Caco-2 (cell line): ENCODE results near the gene IDH2. TPM values are rescaled to one million over a fixed set of nuclear protein-coding genes. Genes with fewer than 3 reads are reported as not detected.
"Not testable (repeated sequence)": the region's sequence is repeated elsewhere in the genome, so short reads cannot be mapped to it uniquely, and the experiment has no call there.

Source experiments
- BruUV-seq: library from RNA; stranded (reverse); fragments of 400-500 nt; replicated peaks from 2 replicates; lab custom pipeline; 2021; lab: Mats Ljungman, UMichigan
- CTCF ChIA-PET: fragments of 300-600 bp; sonication (Branson Sonifier 250); formaldehyde crosslinking; loops from one replicate; lab custom pipeline; 2022; ENCODE audit warnings: antibody characterized with exemption; lab: Charles Lee
- POLR2A ChIA-PET: fragments of 300-600 bp; sonication (Branson Sonifier 250); formaldehyde crosslinking; loops from one replicate; lab custom pipeline; 2022; ENCODE audit warnings: antibody characterized with exemption; lab: Charles Lee
- DNase-seq, 2 experiments: peaks; one replicate each; pipeline versions ENCODE4 v3.0.0 to v3.0.0-alpha.2; 2020 to 2022
- H3K27me3 ChIP-seq: replicated peaks from 2 replicates; pipeline ENCODE4 v1.6.0; 2011; ENCODE audit warnings: low read length; ENCODE audit not compliant: control insufficient read depth, insufficient read depth
- H3K36me3 ChIP-seq: 2 replicates; pipeline ENCODE4 v1.5.1; 2011; ENCODE audit warnings: low read length; ENCODE audit not compliant: control insufficient read depth, insufficient read depth
- H3K4me1 ChIP-seq: fragments of 250-450 bp; sonication (Bioruptor Pico); 2 replicates; pipeline ENCODE4 v1.5.1; 2020; ENCODE audit warnings: mild to moderate bottlenecking
- H3K4me3 ChIP-seq: 2 replicates; pipeline ENCODE4 v1.5.1; 2011; ENCODE audit warnings: low read depth, mild to moderate bottlenecking, control low read depth, low read length
- H3K9me3 ChIP-seq: fragments of 250-450 bp; sonication (Bioruptor Pico); 2 replicates; pipeline ENCODE4 v1.5.1; 2020; ENCODE audit warnings: mild to moderate bottlenecking, moderate library complexity
- H3K27ac Mint-ChIP-seq: one replicate; pipeline ENCODE4 v1.8.0; 2022; ENCODE audit warnings: mixed read lengths; ENCODE audit not compliant: unreplicated experiment
- H3K27me3 Mint-ChIP-seq: one replicate; pipeline ENCODE4 v1.8.0; 2022; ENCODE audit warnings: mixed read lengths; ENCODE audit not compliant: insufficient read depth, unreplicated experiment
- H3K36me3 Mint-ChIP-seq: one replicate; pipeline ENCODE4 v1.8.0; 2022; ENCODE audit warnings: mild to moderate bottlenecking, mixed read lengths; ENCODE audit not compliant: insufficient read depth, unreplicated experiment
- H3K4me1 Mint-ChIP-seq: one replicate; pipeline ENCODE4 v1.8.0; 2022; ENCODE audit warnings: low read depth, mixed read lengths; ENCODE audit not compliant: unreplicated experiment
- H3K4me3 Mint-ChIP-seq: one replicate; pipeline ENCODE4 v1.8.0; 2022; ENCODE audit warnings: mild to moderate bottlenecking, moderate library complexity, mixed read lengths; ENCODE audit not compliant: unreplicated experiment
- H3K9me3 Mint-ChIP-seq: one replicate; pipeline ENCODE4 v1.8.0; 2022; ENCODE audit warnings: mixed read lengths; ENCODE audit not compliant: unreplicated experiment
- intact Hi-C: fragments of 100-400 bp; cut with micrococcal nuclease; formaldehyde crosslinking; loops from one replicate; pipeline ENCODE4 v1.10.0; 2022; ENCODE audit not compliant: unreplicated experiment
- total RNA-seq: library from RNA; stranded (reverse); gene quantifications from 2 replicates; pipeline ENCODE4 v1.2.3, GENCODE V29; 2022
- TF ChIP-seq, protein P1 (sequence below), 2 experiments: fragments of 200-600 bp in 1 of 2; IDR thresholded peaks; 1 replicate in 1 of 2; 2 replicates in 1 of 2; pipeline versions ENCODE4 v1.5.1 to v1.8.0; 2011 to 2022; ENCODE audit warnings: antibody characterized with exemption in 1 of 2, control low read depth in 1 of 2, inconsistent platforms in 1 of 2, low read depth in 1 of 2, low read length in 1 of 2, mild to moderate bottlenecking in 1 of 2, moderate library complexity in 1 of 2; ENCODE audit not compliant: insufficient read depth in 1 of 2, severe bottlenecking in 1 of 2, unreplicated experiment in 1 of 2

The IDH2 gene
- total RNA-seq, 1 experiment from 2014 or later = 28.7 TPM

DNA sequence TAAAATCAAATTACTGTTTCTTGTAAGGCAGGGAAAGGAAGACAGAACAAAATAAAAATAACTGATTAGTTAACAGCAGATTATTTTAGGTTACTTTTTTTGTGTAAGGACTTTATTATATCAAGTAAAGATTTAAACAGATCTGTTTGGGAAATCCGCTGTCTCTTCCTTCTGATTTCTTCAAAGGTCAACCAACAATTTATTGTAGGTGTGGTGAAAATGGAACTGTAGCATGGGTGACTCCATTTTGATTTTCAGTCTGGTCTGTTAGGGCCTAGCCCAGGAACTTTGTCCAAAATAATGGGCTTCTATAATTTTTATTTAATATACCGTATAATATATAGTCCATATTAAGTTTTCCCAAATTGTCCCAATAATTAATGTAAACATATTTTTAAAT, 13.5 kb upstream of the IDH2 start:
- Histone ChIP-seq H3K9me3 (peaks cover 7% of the 10 kb centered on the region), H3K27me3 (no peaks in the 10 kb centered on the region), H3K4me3 (no peak overlapping the region), H3K36me3 (no peaks in the 10 kb centered on the region), H3K4me1 (no peaks in the 10 kb centered on the region)
- no peak for DNase-seq
- ChIA-PET CTCF (no interaction called here), POLR2A (no interaction called here)
- peaks cover 6% of the 10 kb centered on the region for H3K36me3 Mint-ChIP-seq
- peaks cover 3% of the 10 kb centered on the region for H3K27me3 Mint-ChIP-seq
- no peaks in the 10 kb centered on the region for H3K4me1 Mint-ChIP-seq
- intact Hi-C loops = no loop called here
- no TSS peak for BruUV-seq
- H3K27ac Mint-ChIP-seq = no peak overlapping the region
- TF ChIP-seq, protein P1, sequence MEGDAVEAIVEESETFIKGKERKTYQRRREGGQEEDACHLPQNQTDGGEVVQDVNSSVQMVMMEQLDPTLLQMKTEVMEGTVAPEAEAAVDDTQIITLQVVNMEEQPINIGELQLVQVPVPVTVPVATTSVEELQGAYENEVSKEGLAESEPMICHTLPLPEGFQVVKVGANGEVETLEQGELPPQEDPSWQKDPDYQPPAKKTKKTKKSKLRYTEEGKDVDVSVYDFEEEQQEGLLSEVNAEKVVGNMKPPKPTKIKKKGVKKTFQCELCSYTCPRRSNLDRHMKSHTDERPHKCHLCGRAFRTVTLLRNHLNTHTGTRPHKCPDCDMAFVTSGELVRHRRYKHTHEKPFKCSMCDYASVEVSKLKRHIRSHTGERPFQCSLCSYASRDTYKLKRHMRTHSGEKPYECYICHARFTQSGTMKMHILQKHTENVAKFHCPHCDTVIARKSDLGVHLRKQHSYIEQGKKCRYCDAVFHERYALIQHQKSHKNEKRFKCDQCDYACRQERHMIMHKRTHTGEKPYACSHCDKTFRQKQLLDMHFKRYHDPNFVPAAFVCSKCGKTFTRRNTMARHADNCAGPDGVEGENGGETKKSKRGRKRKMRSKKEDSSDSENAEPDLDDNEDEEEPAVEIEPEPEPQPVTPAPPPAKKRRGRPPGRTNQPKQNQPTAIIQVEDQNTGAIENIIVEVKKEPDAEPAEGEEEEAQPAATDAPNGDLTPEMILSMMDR (IDR thresholded peaks at IDR 0.05; ENCODE audit: insufficient read depth in 1 of 2, low read depth in 1 of 2, low read length in 1 of 2, severe bottlenecking in 1 of 2, unreplicated experiment in 1 of 2) = no peak
- H3K4me3 Mint-ChIP-seq = no peak overlapping the region
- H3K9me3 Mint-ChIP-seq = peaks cover 13% of the 10 kb centered on the region

DNA sequence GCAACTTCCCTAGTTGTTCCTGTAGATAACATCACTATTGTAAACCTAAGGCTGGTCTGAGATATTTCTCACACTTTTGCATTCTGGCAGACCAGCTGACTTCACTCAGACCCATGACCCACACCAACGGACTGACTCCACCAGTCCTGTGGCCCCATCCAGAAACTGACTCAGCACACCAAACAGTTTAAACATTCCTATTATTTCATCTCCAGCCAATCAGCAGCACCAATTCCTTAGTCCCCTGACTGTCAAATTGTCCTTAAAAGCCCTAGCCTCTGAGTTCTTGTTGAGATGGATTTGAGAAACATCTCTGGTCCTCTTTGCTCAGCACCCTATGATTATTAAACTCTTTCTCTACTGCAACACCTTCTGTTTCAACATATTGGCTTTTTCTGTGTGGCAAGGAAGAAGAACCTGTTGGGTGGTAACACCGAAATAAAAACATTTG, 12.2 kb upstream of the IDH2 start:
- no peaks in the 10 kb centered on the region for H3K27me3 Mint-ChIP-seq
- no peak for DNase-seq
- Histone ChIP-seq H3K4me1 (no peaks in the 10 kb centered on the region), H3K36me3 (no peaks in the 10 kb centered on the region), H3K9me3 (peaks cover 7% of the 10 kb centered on the region), H3K4me3 (no peak overlapping the region), H3K27me3 (no peaks in the 10 kb centered on the region)
- H3K9me3 Mint-ChIP-seq = peaks cover 13% of the 10 kb centered on the region
- no TSS peak for BruUV-seq
- no peak overlapping the region for H3K27ac Mint-ChIP-seq
- H3K36me3 Mint-ChIP-seq = peaks cover 6% of the 10 kb centered on the region
- ChIA-PET POLR2A (no interaction called here), CTCF (no interaction called here)
- TF ChIP-seq, protein P1 (IDR thresholded peaks at IDR 0.05; ENCODE audit: insufficient read depth in 1 of 2, low read depth in 1 of 2, low read length in 1 of 2, severe bottlenecking in 1 of 2, unreplicated experiment in 1 of 2) = no peak
- H3K4me3 Mint-ChIP-seq = no peak overlapping the region
- intact Hi-C loops = no loop called here
- H3K4me1 Mint-ChIP-seq = no peaks in the 10 kb centered on the region

DNA sequence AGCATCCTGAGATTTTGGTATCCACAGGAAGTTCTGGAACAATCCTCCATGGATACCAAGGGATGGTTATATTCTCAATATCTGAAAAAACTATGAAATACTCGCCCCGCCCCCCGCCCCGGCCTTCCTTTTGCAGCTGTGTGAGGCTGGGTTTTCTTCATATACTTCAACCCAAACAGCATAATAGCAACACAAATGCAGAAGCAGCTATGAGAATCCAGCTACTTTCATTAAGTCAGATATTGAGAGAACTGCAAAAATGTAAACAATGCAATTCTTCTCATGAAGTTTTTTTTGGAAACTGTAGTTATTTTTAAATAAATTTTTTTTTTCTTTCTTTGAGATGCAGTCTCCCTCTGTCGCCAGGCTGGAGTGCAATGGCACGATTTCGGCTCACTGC, 10.9 kb upstream of the IDH2 start:
- Mint-ChIP-seq H3K4me3 (no peak overlapping the region), H3K36me3 (peaks cover 6% of the 10 kb centered on the region), H3K4me1 (no peaks in the 10 kb centered on the region), H3K27ac (no peak overlapping the region), H3K27me3 (no peaks in the 10 kb centered on the region), H3K9me3 (peaks cover 13% of the 10 kb centered on the region)
- TF ChIP-seq, protein P1 (IDR thresholded peaks at IDR 0.05; ENCODE audit: insufficient read depth in 1 of 2, low read depth in 1 of 2, low read length in 1 of 2, severe bottlenecking in 1 of 2, unreplicated experiment in 1 of 2) = no peak
- Histone ChIP-seq H3K9me3 (peaks cover 7% of the 10 kb centered on the region), H3K4me3 (no peak overlapping the region), H3K36me3 (no peaks in the 10 kb centered on the region), H3K27me3 (no peaks in the 10 kb centered on the region), H3K4me1 (no peaks in the 10 kb centered on the region)
- POLR2A ChIA-PET = no interaction called here
- CTCF ChIA-PET = no interaction called here
- intact Hi-C loops = no loop called here
- no TSS peak for BruUV-seq
- no peak for DNase-seq

DNA sequence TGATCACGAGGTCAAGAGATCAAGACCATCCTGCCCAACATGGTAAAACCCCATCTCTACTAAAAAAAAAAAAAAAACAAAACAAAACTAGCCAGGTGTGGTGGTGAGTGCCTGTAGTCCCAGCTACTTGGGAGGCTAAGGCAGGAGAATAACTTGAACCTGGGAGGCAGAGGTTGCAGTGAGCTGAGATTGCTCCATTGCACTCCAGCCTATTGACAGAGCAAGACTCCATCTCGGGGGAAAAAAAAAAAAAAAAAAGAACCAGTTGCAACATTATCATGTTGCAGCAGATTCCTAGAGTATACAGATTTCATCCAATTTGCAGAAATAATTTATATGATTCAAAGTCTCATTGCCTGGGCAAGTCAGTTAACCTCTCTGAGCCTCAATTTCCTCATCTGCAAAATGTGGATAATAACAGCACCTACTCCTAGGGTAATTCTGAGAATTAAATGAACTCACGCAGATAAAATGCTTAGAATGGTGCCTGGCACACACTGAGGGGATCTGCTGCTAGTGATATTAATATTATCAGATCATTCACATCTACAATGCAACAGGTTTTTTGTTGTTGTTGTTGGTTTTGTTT, 7.0 kb upstream of the IDH2 start:
- H3K27me3 Mint-ChIP-seq, H3K27me3 ChIP-seq, POLR2A ChIA-PET, CTCF ChIA-PET, H3K9me3 Mint-ChIP-seq, H3K9me3 ChIP-seq, H3K27ac Mint-ChIP-seq, H3K36me3 ChIP-seq, BruUV-seq, intact Hi-C loops, DNase-seq, H3K4me3 Mint-ChIP-seq, H3K4me1 ChIP-seq, H3K4me3 ChIP-seq, H3K36me3 Mint-ChIP-seq: not testable (repeated sequence)
- peaks cover 12% of the 10 kb centered on the region for H3K4me1 Mint-ChIP-seq

DNA sequence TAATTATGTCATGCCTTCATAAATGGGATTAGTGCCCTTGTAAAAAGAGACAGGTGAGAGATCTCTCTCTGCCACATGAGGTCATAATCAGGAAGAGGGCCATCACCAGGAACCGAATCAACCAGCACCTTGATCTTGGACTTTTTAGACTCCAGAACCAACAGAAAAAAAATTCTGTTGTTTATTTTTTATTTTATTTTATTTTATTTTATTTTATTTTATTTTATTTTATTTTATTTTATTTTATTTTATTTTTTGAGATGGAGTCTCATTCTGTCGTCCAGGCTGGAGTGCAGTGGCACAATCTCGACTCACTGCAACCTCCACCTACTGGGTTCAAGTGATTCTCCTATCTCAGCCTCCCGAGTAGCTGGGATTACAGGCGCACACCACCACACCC, 5.8 kb upstream of the IDH2 start:
- H3K27me3 ChIP-seq, DNase-seq, intact Hi-C loops, H3K36me3 ChIP-seq, CTCF ChIA-PET, H3K4me1 ChIP-seq, BruUV-seq, H3K36me3 Mint-ChIP-seq, H3K9me3 ChIP-seq, H3K9me3 Mint-ChIP-seq, H3K27me3 Mint-ChIP-seq, H3K27ac Mint-ChIP-seq, H3K4me3 Mint-ChIP-seq, POLR2A ChIA-PET, H3K4me3 ChIP-seq: not testable (repeated sequence)
- H3K4me1 Mint-ChIP-seq = peaks cover 23% of the 10 kb centered on the region
